ENCODE results near the gene LMX1B.
A peak's percentile ranks its signal among the peaks of the same experiment; 100 is the strongest.

LMX1B gene

GRCh38 chr9:126703002-126703865 is 89.5 kb downstream of the LMX1B start:
- no peak for DNase-seq (ENCODE audit: low read depth)
- H3K4me3 ChIP-seq (ENCODE audit: control insufficient read depth, low read depth, low read length) = no peak overlapping the region
- TF ChIP-seq CTCF (conservative IDR thresholded peaks at IDR 0.05; ENCODE audit: control insufficient read depth, insufficient read depth, low read depth, low read length) = no peak

DNA sequence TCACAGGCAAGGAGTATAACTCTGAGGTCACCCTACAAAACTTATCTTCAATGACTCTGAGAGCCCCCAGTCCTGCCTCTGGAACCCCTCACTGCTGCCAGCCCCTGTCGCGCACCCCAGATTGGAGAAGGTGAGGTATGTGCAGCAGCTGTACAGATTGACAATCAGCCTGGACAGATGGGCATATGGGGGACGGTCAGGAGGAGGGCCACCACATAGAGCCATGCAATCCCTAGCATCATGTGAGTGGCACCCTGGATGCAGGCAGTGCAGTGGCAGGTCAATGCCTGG is 90.1 kb downstream of the LMX1B start:
- no peak overlapping the region for H3K4me3 ChIP-seq (ENCODE audit: control insufficient read depth, low read depth, low read length)
- no peak for DNase-seq (ENCODE audit: low read depth)
- TF ChIP-seq CTCF (conservative IDR thresholded peaks at IDR 0.05; ENCODE audit: control insufficient read depth, insufficient read depth, low read depth, low read length) = no peak

DNA sequence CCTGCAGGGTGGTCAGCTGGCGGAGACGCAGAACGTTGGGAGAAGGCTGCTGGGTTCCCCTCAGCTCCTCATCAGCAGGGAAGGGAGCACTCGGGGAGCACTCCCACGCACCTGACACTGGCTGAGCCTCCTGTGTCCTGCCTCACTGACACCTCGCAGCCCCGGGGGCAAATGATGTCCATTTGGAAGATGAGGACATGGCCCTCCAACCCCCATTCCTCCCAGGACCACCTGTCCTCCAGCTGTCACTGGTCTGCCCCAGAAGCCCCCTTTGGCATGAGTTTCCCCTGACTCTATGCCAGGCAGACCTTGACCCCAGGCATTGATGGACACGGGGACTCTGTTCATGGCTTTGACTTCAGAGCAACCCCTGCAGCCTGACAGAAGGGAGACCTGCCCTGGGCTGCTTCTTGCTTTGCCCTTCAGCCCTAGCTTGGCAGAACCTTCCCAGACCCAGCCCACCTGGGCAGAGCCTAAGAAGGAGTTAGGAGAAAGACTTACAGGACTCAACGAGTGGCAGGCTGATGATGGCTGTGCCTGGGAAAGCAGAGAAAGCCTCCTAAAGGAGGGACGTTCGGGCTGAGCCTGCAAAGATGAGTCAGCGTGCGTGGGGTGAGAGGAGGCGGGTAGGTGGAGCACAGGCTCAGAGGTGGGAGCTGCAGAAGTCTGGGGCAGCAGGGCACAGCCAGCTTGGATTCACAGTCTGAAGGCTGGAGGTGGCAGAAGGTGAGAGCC is 90.6 kb downstream of the LMX1B start:
- TF ChIP-seq CTCF (conservative IDR thresholded peaks at IDR 0.05; ENCODE audit: control insufficient read depth, insufficient read depth, low read depth, low read length) = no peak
- DNase-seq (ENCODE audit: low read depth) = peak; percentile 65
- H3K4me3 ChIP-seq (ENCODE audit: control insufficient read depth, low read depth, low read length) = no peak overlapping the region

DNA sequence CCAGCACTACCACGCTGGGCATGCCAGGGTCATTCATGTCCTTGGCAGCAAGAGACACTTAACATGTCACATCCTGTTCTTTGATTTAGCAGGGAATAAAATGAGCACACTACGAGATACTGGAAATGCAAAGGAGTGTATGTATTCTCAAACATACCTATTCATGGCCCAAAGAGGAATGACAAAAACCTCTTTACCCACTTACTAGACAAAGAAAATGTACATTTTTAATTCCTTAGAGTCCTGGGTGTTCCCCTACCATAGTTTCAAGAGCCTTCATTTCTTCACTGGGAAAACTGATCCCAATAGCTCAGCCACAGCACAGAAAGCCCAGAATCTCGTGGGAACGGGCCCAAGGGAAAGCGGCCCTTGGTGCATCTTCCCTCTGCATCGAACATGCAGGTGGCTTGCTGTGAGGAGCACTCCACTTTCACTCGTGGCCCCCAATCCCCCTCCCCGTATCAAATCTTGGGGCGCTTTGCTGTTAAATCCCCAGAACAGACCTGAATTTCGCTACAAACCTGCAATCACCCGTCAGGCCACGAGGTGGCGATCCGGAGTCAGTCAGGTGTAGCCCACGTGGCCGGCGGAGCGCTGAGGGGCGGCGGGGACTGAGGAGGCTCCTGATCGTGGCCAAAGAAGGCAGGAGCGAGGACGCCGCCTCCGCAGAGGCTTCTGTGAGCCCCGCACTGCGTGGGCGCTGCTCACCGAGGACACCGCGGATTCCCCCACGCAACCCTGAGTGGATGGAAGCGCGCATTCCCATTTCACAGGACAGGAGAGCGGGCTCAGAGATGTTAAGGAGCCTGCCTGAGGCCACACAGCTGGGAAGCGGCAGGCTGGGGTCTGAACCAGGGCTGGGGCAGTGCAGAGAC is 91.4 kb downstream of the LMX1B start:
- DNase-seq (ENCODE audit: low read depth) = peak; percentile 54

DNA sequence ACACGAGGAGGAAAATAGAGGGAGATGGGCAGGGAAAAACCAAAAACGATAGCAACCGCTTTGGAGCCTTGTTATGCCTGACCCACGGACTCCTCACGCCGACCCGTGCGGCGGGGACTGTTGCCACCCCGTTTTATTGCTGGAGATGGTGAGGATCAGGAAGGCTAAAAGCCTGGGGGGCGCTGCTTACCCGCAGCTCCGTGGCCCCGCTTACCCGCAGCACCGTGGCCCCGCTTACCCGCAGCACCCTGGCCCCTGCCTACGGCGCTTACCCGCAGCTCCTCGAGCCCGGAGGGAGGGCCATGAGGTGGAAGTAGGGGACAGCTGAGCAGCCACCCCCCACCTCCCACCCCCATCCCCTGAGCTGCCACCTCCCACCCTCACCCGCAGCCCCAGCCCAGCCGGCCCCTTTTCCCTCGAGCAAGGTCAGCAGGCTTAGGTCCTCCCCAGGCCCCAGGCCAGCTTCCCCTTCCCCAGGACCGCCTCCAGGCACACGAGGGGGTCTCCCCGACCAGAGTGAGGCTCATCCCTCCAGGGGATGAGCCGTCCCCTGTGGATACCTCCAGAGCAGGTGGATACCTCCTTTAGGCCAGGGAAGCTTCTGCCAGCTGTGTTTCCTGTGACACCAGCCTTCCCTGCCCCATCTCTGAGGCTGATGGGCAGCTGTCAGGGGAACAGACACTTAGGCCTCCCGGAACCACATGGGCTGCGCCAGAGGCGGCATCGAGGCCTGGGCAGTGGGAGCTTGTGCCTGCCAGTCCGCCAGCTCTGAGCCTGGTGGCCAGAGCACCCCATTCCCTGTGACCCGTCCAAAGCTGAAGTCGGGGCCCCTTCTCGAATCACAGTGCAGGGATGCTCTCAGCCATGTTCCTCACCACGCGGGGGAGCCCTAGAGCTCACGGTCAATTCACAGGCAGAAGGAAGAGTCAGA is 92.3 kb downstream of the LMX1B start:
- DNase-seq (ENCODE audit: low read depth) = peak; percentile 26
- peak; percentile 56 for TF ChIP-seq CTCF (conservative IDR thresholded peaks at IDR 0.05; ENCODE audit: control insufficient read depth, insufficient read depth, low read depth, low read length)
- no peak overlapping the region for H3K4me3 ChIP-seq (ENCODE audit: control insufficient read depth, low read depth, low read length)

More for the DNA sequence above, 91.4 kb downstream of the LMX1B start:
- H3K4me3 ChIP-seq (ENCODE audit: control insufficient read depth, low read depth, low read length) = no peak overlapping the region
- peak; percentile 80 for TF ChIP-seq CTCF (conservative IDR thresholded peaks at IDR 0.05; ENCODE audit: control insufficient read depth, insufficient read depth, low read depth, low read length)

- no peak for TF ChIP-seq CTCF (conservative IDR thresholded peaks at IDR 0.05; ENCODE audit: control insufficient read depth, insufficient read depth, low read depth, low read length)
- no peak for DNase-seq (ENCODE audit: low read depth)
- H3K4me3 ChIP-seq (ENCODE audit: control insufficient read depth, low read depth, low read length) = no peak overlapping the region
Measured at GRCh38 chr9:126706698-126707053, 92.9 kb downstream of the LMX1B start.

Data from fibroblast of mammary gland (primary cell).